Gastrocnemius medialis (tissue), 4 donors: ENCODE results near the gene DDIT3. TPM values are rescaled to one million over a fixed set of nuclear protein-coding genes. Genes with fewer than 3 reads are reported as not detected.

ENCODE experiments used
- ATAC-seq, 2 donors: fragments of 150-250 bp; one replicate each; pipeline ENCODE4 v1.9.1; 2016
- DNase-seq, 2 donors: peaks; one replicate each; pipeline ENCODE4 v3.0.0-alpha.2; 2019
- H3K27ac ChIP-seq, 4 donors: fragments of 200-600 bp; sonication (generic); 1 replicate in 1 of 4; 2 replicates in 3 of 4; pipeline ENCODE4 v1.5.1; 2016 to 2018; ENCODE audit warnings: mild to moderate bottlenecking in 2 of 4, moderate library complexity in 1 of 4
- H3K27me3 ChIP-seq, 3 donors: fragments of 200-600 bp; sonication (generic) in 2 of 3; 1 replicate in 1 of 3; 2 replicates in 2 of 3; pipeline versions ENCODE4 v1.5.1 to v1.6.0; 2016 to 2019; ENCODE audit warnings: mild to moderate bottlenecking in 1 of 3, moderate library complexity in 1 of 3
- H3K36me3 ChIP-seq, 2 donors: fragments of 200-600 bp; sonication (generic) in 1 of 2; one replicate each; pipeline ENCODE4 v1.5.1; 2017 to 2018
- H3K4me1 ChIP-seq, 2 donors: fragments of 200-600 bp; sonication (generic) in 1 of 2; one replicate each; pipeline ENCODE4 v1.5.1; 2016 to 2017; ENCODE audit warnings: mild to moderate bottlenecking in 2 of 2
- H3K4me3 ChIP-seq, 4 donors: fragments of 200-600 bp; sonication (generic) in 3 of 4; 1 replicate in 1 of 4; 2 replicates in 3 of 4; pipeline ENCODE4 v1.5.1; 2016 to 2019; ENCODE audit warnings: mild to moderate bottlenecking in 2 of 4
- H3K9me3 ChIP-seq, 3 donors: fragments of 200-600 bp; sonication (generic) in 2 of 3; 1 replicate in 1 of 3; 2 replicates in 2 of 3; pipeline ENCODE4 v1.5.1; 2016 to 2019
- POLR2A ChIP-seq, 2 donors: fragments of 450-650 bp; IDR thresholded peaks; one replicate each; pipeline ENCODE4 v1.6.1; 2017; ENCODE audit warnings: antibody characterized with exemption in 2 of 2, mild to moderate bottlenecking in 2 of 2, moderate library complexity in 2 of 2
- in situ Hi-C, 4 donors: fragments of 200-750 bp; cut with MboI; loops; one replicate each; pipeline versions ENCODE4 v1.15.0 to v1.8.0; 2017; ENCODE audit warnings: low sequenced_read_pairs in 4 of 4
- intact Hi-C: fragments of 100-400 bp; cut with DNase I; formaldehyde crosslinking; loops from one replicate; pipeline ENCODE4 v1.15.1; 2023; ENCODE audit warnings: low total_unique reads
- total RNA-seq, 4 donors: library from RNA; depleted of rRNA; stranded (reverse); fragments of >200 nt; gene quantifications; one replicate each; pipeline versions ENCODE4 v1.1.0 to v1.2.3, GENCODE V29; 2016
- TF ChIP-seq, protein P1 (sequence below), 5 experiments: fragments of 450-650 bp in 3 of 5; fragments of 200-600 bp in 2 of 5; sonication (generic) in 2 of 5; IDR thresholded peaks in 4 of 5; conservative IDR thresholded peaks in 1 of 5; 1 replicate in 4 of 5; 2 replicates in 1 of 5; pipeline ENCODE4 v1.5.1; 2016 to 2019; ENCODE audit warnings: antibody characterized with exemption in 5 of 5, mild to moderate bottlenecking in 3 of 5, moderate library complexity in 3 of 5

DDIT3 gene
- total RNA-seq, 4 donors from 2014 or later, result 11.8 to 46.4 (median 17.1) TPM

DNA sequence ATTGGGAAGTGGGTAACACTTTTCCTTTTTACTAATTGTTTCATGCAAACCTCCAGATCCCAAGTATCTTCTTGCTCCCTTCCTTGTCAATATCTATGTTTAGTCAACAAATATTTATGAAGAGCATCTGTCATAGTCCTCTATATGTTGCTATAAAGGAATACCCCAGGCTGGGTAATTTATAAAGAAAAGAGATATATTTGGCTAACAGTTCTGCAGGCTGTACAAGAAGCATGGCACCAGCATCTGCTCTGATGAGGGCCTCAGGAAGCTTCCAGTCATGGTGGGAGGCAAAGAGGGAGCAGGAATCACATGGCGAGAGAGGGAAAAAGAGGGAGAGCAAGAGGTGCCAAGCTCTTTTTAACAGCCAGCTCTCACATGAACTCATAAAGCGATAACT is 34.1 kb upstream of the DDIT3 start:
- DNase-seq, result no peak
- ATAC-seq, result no peak
- peaks cover 14 to 21% (median 15%) of the 10 kb centered on the region in 3 donors for H3K27me3 ChIP-seq

DNA sequence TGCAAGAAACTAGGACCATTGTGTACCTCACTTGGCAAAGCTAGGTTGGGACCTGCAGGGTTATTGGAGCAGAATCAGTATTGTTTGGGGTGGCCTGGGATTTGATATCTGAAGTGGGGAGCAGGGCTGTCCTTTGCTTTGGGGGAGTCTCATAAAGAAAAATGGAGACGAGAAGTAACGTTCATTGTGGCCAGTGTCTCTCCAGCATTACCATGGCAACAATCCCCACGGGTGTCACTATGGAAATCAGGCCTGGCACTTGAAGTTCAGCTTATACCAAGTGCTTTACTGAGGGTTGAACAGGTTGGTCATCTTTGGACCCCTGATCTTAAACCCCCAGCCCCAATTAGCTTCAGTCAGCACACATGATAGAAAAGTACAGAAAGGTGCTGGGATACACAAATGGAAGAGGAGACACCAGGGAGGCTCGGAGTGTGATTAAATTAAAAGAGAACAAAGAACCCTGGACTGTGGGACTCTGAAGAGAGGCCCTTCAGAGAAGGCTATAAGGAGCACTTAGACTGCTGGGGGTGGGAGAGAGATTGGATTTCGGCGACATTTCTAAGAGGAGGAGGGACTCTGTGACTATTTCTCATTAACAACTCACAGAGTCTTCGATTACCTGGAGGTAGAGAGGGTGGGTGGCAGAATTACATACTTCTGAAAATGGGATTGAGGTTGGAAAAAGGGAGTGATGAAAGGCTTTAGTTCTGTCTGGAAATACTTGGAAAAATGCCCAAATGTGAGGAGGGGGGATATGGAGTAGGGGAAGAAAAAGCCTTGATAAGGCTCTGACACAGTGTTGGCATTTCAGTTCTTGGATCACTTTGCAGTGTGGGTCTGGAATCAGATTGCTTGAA is 33.3 kb upstream of the DDIT3 start:
- peaks cover 0 to 3% of the 10 kb centered on the region in 2 donors for H3K4me1 ChIP-seq
- no peak for ATAC-seq
- TF ChIP-seq, protein P1, sequence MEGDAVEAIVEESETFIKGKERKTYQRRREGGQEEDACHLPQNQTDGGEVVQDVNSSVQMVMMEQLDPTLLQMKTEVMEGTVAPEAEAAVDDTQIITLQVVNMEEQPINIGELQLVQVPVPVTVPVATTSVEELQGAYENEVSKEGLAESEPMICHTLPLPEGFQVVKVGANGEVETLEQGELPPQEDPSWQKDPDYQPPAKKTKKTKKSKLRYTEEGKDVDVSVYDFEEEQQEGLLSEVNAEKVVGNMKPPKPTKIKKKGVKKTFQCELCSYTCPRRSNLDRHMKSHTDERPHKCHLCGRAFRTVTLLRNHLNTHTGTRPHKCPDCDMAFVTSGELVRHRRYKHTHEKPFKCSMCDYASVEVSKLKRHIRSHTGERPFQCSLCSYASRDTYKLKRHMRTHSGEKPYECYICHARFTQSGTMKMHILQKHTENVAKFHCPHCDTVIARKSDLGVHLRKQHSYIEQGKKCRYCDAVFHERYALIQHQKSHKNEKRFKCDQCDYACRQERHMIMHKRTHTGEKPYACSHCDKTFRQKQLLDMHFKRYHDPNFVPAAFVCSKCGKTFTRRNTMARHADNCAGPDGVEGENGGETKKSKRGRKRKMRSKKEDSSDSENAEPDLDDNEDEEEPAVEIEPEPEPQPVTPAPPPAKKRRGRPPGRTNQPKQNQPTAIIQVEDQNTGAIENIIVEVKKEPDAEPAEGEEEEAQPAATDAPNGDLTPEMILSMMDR (IDR thresholded peaks at IDR 0.05 in 4 of 5, conservative IDR thresholded peaks at IDR 0.05 in 1 of 5), result no peak
- no peak for TF ChIP-seq POLR2A (IDR thresholded peaks at IDR 0.05)
- H3K36me3 ChIP-seq, result no peaks in the 10 kb centered on the region
- no peaks in the 10 kb centered on the region for H3K9me3 ChIP-seq
- in situ Hi-C loops (no loop called here), intact Hi-C loops (no loop called here)
- H3K4me3 ChIP-seq, result no peak overlapping the region
- DNase-seq, result no peak
- H3K27ac ChIP-seq, result no peak overlapping the region
- H3K27me3 ChIP-seq, result peaks cover 17 to 29% (median 21%) of the 10 kb centered on the region in 3 donors

More for the DNA sequence above, 34.1 kb upstream of the DDIT3 start:
- TF ChIP-seq POLR2A (IDR thresholded peaks at IDR 0.05), result no peak
- TF ChIP-seq, protein P1 (IDR thresholded peaks at IDR 0.05 in 4 of 5, conservative IDR thresholded peaks at IDR 0.05 in 1 of 5), result no peak
- Histone ChIP-seq H3K4me1 (peaks cover 0 to 3% of the 10 kb centered on the region in 2 donors), H3K9me3 (no peaks in the 10 kb centered on the region), H3K27ac (no peak overlapping the region), H3K36me3 (no peaks in the 10 kb centered on the region), H3K4me3 (no peak overlapping the region)
- in situ Hi-C loops (no loop called here), intact Hi-C loops (no loop called here)

DNA sequence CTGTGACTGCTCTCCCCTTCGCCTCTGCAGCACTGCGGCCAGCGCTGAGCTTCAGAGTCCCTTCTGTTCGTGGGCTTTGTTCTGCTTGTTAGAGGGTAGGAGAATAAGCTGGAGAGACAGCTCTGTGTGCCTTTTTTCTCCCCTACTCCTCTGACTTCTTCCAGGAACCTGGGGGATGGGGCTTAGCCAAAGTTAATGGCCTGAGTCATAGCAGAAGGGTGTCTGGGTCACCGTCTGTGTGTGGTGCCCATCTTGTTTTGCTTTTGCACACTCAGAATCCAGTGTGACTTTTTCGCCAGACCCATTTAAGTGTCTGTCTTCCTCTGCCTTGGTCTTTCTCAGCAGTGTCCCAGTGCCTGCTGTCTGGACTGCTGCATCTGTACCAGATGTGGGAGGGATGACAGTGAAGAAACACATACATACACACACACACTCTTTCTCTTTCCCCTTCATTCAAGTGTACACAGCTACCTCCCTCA is 32.6 kb upstream of the DDIT3 start:
- DNase-seq (no peak), ATAC-seq (no peak)
- H3K4me1 ChIP-seq, result peaks cover 0 to 3% of the 10 kb centered on the region in 2 donors
- no peak overlapping the region for H3K4me3 ChIP-seq
- peaks cover 21 to 33% (median 21%) of the 10 kb centered on the region in 3 donors for H3K27me3 ChIP-seq
- in situ Hi-C loops (no loop called here), intact Hi-C loops (no loop called here)
- no peaks in the 10 kb centered on the region for H3K36me3 ChIP-seq
- H3K27ac ChIP-seq, result no peak overlapping the region
- TF ChIP-seq, protein P1 (IDR thresholded peaks at IDR 0.05 in 4 of 5, conservative IDR thresholded peaks at IDR 0.05 in 1 of 5), result no peak
- no peak for TF ChIP-seq POLR2A (IDR thresholded peaks at IDR 0.05)
- H3K9me3 ChIP-seq, result no peaks in the 10 kb centered on the region

DNA sequence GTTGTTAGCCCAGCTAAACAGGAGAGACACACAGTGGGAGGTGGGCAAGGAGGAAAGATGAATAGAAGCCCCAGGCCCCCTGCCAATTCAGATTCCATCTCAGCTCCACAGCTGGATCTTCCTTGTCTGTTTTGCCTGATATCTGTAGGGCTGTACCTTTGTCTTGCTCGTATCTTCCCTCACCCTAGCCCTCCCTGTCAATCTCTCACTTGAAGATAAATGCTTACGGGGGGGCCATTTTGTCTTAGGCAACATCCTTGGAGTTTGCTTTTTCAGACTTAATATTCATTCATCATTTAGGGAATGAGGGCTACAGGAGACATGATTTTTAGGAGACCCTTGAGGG is 32.0 kb upstream of the DDIT3 start:
- H3K9me3 ChIP-seq, result no peaks in the 10 kb centered on the region
- no peak overlapping the region for H3K4me3 ChIP-seq
- H3K36me3 ChIP-seq, result no peaks in the 10 kb centered on the region
- H3K27me3 ChIP-seq, result peaks cover 21 to 33% (median 21%) of the 10 kb centered on the region in 3 donors
- intact Hi-C loops (no loop called here), in situ Hi-C loops (no loop called here)
- no peak for ATAC-seq
- DNase-seq, result no peak
- TF ChIP-seq, protein P1 (IDR thresholded peaks at IDR 0.05 in 4 of 5, conservative IDR thresholded peaks at IDR 0.05 in 1 of 5), result no peak
- TF ChIP-seq POLR2A (IDR thresholded peaks at IDR 0.05), result no peak
- no peak overlapping the region for H3K27ac ChIP-seq
- H3K4me1 ChIP-seq, result peaks cover 3% of the 10 kb centered on the region in 2 donors
